Esophagus muscularis mucosa (tissue), 4 donors: ENCODE results near the gene SF3A2.
"Not testable (repeated sequence)": the region's sequence is repeated elsewhere in the genome, so short reads cannot be mapped to it uniquely, and the experiment has no call there.

ENCODE experiments used
- CTCF ChIP-seq, 3 experiments: fragments of 200-600 bp in 2 of 3; fragments of 450-650 bp in 1 of 3; sonication (generic) in 2 of 3; IDR thresholded peaks; one replicate each; pipeline ENCODE4 v1.5.1; 2017 to 2019; ENCODE audit warnings: antibody characterized with exemption in 3 of 3, mild to moderate bottlenecking in 2 of 3, moderate library complexity in 1 of 3
- EP300 ChIP-seq: sonication (generic); formaldehyde crosslinking; IDR thresholded peaks from one replicate; pipeline ENCODE4 v1.6.1; 2017; ENCODE audit warnings: antibody characterized with exemption
- POLR2A ChIP-seq: fragments of 450-650 bp; IDR thresholded peaks from one replicate; pipeline ENCODE4 v1.6.1; 2017; ENCODE audit warnings: antibody characterized with exemption, moderate library complexity, mild to moderate bottlenecking, low read depth
- POLR2AphosphoS5 ChIP-seq, 2 donors: sonication (generic); formaldehyde crosslinking; IDR thresholded peaks; one replicate each; pipeline ENCODE4 v1.6.1; 2017; ENCODE audit warnings: antibody characterized with exemption in 2 of 2

- not testable (repeated sequence) for TF ChIP-seq CTCF (IDR thresholded peaks at IDR 0.05); POLR2A; POLR2AphosphoS5 (IDR thresholded peaks at IDR 0.05); EP300
These were observed 44.8 kb downstream of the SF3A2 start for GRCh38 chr19:2281265-2282061.
